IPS DF 6.9 (cell line): Measurements from ENCODE around the gene NR1D1.

Source experiments
- DNase-seq: peaks from one replicate; pipeline ENCODE4 v3.0.0-alpha.2; 2013; ENCODE audit warnings: low read depth, low spot score
- H3K27ac ChIP-seq: one replicate; pipeline ENCODE4 v1.5.1; 2013; ENCODE audit warnings: low read length, control low read depth
- H3K27me3 ChIP-seq: 2 replicates; pipeline ENCODE4 v1.6.1; 2013; ENCODE audit warnings: mild to moderate bottlenecking, low read length; ENCODE audit not compliant: control insufficient read depth, insufficient read depth
- H3K36me3 ChIP-seq: 2 replicates; pipeline ENCODE4 v1.6.1; 2013; ENCODE audit warnings: low read length; ENCODE audit not compliant: control insufficient read depth, insufficient read depth
- H3K4me1 ChIP-seq: 2 replicates; pipeline ENCODE4 v1.6.1; 2013; ENCODE audit warnings: low read length; ENCODE audit not compliant: control insufficient read depth, insufficient read depth
- H3K4me3 ChIP-seq: 2 replicates; pipeline ENCODE4 v1.5.1; 2013; ENCODE audit warnings: mild to moderate bottlenecking, low read length
- H3K9me3 ChIP-seq: 2 replicates; pipeline ENCODE4 v1.6.1; 2013; ENCODE audit warnings: low read length, inconsistent platforms; ENCODE audit not compliant: control insufficient read depth, insufficient read depth
- WGBS: extraction: QIAGEN DNeasy Blood & Tissue Kit; methylation state at CpG from one replicate; pipeline ENCODE4 v1.1.7; 2013; ENCODE audit warnings: mixed read lengths, missing lambda C conversion rate; ENCODE audit not compliant: insufficient read length, insufficient coverage; 5-methylcytosine and 5-hydroxymethylcytosine counted together

Gene NR1D1

DNA sequence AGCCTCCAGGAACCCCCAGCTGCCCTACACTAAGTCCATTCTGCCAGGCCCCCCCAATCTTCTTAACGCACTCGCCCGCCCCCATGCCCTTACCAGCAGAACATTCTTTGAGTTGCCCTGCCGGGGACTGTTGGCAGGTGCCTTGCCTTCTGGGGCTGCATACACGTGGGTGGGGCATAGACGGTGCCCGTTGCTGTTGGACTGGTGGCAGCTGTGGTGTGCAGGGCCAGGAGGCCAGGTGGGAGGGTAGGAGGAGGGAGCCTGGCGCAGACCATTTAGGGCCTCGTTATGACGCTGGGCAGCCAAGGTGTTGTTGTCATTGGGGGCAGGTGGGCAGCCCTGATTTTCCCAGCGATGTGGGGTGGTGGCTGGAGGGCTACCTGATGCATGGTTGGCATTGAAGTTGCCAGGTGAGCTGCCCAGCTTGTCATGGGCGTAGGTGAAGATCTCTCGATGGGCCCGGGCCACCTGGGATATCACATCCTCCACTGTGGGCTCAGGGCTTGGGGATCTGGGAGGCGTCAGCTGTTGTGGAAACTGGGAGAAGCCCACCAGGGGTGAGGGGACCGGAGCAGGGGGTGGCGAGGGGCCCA, 4.9 kb downstream of the NR1D1 start:
- WGBS: no CpG with 5 or more reads among the region's 17 CpGs
- DNase-seq: no peak
- Histone ChIP-seq H3K9me3 (no peaks in the 10 kb centered on the region), H3K27ac (no peak overlapping the region), H3K36me3 (peaks cover 16% of the 10 kb centered on the region), H3K4me3 (no peak overlapping the region), H3K4me1 (peaks cover 20% of the 10 kb centered on the region), H3K27me3 (peaks cover 7% of the 10 kb centered on the region; the same call in 1 of the 2 replicates)

DNA sequence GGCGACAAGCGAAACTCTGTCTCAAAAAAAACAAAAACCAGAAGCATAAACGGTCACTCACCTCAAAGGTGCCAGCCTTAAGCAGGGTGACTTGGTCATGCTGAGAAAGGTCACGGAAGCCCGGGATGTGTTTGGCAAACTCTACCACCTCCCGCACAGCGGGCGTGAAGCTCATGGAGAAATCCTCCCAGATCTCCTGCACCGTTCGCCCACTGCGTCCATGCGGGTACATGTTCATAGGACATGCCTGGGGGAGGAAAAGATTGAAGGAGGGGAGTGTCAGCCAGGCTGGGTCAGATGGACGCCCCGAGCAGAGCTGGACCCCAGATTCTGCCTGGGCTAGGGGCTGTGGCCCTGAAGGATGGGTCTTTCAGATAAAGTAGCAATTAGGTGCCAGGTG, 5.5 kb downstream of the NR1D1 start:
- WGBS: no CpG with 5 or more reads among the region's 14 CpGs

DNA sequence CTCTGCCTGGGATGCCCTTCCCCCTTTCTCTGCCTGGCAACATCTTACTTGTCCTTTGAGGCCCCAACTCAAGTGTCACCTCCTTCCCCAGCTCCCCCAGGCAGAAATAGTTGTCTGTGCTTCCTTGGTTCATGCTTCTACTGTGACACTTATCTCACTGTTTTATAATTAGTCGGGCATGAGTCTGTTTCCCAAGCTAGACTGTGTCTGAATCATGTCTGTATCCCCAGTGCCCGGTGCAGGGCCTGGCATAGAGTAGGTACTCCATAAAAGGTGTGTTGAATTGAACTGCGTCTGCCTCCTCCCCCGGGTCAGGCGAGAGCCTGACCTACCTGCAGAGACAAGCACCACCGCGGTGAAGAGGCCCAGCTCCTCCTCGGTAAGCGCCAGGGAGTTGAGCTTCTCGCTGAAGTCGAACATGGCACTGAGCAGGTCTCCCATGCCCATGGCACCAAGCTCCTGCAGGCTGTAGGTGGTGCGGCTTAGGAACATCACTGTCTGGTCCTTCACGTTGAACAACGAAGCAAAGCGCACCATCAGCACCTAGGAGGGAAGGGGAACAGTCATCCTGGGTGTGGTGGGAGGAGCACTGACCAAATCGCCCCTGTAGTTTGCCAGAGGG, 6.7 kb downstream of the NR1D1 start:
- no peak for DNase-seq
- H3K4me3 ChIP-seq: no peak overlapping the region
- H3K4me1 ChIP-seq: peaks cover 13% of the 10 kb centered on the region
- no peak overlapping the region for H3K27ac ChIP-seq
- H3K36me3 ChIP-seq: peaks cover 16% of the 10 kb centered on the region
- no CpG with 5 or more reads among the region's 16 CpGs for WGBS
- H3K27me3 ChIP-seq: no peaks in the 10 kb centered on the region
- H3K9me3 ChIP-seq: no peaks in the 10 kb centered on the region

More for the DNA sequence above, 5.5 kb downstream of the NR1D1 start:
- no peaks in the 10 kb centered on the region for H3K9me3 ChIP-seq
- no peak overlapping the region for H3K4me3 ChIP-seq
- peaks cover 15% of the 10 kb centered on the region for H3K4me1 ChIP-seq
- DNase-seq: no peak
- H3K27ac ChIP-seq: no peak overlapping the region
- peaks cover 4% of the 10 kb centered on the region; the same call in 1 of the 2 replicates for H3K27me3 ChIP-seq
- H3K36me3 ChIP-seq: peaks cover 16% of the 10 kb centered on the region

DNA sequence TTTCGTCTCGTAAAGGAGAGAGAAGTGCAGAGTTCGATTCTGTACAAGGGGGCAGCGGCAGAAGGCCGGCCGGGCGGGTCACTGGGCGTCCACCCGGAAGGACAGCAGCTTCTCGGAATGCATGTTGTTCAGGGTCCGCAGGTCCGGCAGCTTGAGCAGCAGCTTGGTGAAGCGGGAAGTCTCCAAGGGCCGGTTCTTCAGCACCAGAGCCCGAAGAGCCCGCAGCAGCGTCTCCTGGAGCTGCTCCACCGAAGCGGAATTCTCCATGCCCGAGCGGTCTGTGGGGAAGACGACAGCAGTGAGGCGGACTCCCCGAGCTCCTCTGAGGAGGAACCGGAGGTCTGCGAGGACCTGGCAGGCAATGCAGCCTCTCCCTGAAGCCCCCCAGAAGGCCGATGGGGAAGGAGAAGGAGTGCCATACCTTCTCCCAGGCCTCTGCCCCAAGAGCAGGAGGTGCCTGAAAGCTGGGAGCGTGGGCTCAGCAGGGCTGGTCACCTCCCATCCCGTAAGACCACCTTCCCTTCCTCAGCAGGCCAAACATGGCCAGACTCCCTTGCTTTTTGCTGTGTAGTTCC, 7.3 kb downstream of the NR1D1 start:
- WGBS: no CpG with 5 or more reads among the region's 29 CpGs
- DNase-seq: no peak
- H3K36me3 ChIP-seq: peaks cover 17% of the 10 kb centered on the region
- no peak overlapping the region for H3K27ac ChIP-seq
- no peak overlapping the region for H3K4me3 ChIP-seq
- H3K9me3 ChIP-seq: no peaks in the 10 kb centered on the region
- no peaks in the 10 kb centered on the region for H3K27me3 ChIP-seq
- H3K4me1 ChIP-seq: peaks cover 7% of the 10 kb centered on the region

DNA sequence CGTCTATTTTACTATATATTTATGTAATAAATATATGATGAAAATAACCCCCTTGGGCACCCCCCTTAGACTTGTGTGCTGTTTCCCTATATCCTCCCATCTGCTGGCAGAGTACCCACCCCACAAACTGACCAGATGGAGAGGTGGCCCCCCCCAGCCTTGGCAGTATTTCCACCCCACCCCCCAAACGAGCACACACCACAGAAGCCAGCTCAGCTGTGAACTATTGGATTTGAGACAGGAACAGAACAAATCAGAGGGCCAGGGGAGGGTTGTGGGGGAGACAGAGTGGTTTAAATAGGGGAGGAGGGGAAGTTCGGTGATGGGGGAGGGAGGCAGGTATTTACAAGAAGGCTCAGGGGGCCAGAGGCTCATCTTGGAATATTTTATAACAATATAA, 7.8 kb downstream of the NR1D1 start:
- Histone ChIP-seq H3K36me3 (peaks cover 18% of the 10 kb centered on the region), H3K4me3 (no peak overlapping the region), H3K27me3 (no peaks in the 10 kb centered on the region), H3K4me1 (peaks cover 6% of the 10 kb centered on the region), H3K27ac (no peak overlapping the region), H3K9me3 (no peaks in the 10 kb centered on the region)
- no peak for DNase-seq
- 100% methylated on average over 1 of the region's 3 CpGs for WGBS

DNA sequence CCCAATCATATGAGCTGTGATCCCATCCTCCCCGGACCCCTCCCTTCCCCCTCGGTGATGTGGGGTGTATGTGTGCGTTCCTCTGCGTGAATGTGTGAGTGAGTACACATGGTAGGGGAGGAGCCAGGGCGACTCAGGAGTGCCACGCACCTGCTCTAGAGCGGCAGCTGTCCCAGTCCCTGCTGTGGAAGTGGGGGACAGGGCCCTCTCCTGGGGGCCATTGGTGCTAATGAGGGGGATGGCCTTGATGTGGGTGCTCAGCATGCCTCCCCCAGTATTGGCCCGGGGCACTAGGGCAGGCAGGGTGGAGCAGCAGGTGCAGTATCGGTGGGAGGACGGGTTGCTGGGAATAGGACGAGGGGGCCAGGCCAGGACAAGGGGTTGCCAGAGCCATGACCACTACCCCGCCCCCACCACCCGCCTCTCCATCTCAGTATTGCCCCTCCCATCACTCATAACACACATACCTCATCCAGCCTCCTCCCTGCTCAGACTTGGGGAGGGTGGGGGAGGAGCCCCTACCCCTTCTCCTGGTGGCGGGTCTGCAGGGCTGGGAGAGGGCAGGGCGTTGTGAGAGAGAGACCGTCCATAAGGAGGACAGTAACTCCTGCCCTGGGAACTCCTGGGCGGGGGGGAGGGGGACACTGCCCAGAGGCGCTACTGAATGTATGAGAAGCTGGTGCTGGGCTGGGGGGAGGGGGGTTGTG, 8.5 kb downstream of the NR1D1 start:
- H3K36me3 ChIP-seq: peaks cover 24% of the 10 kb centered on the region
- no peaks in the 10 kb centered on the region for H3K9me3 ChIP-seq
- no peak overlapping the region for H3K27ac ChIP-seq
- DNase-seq: no peak
- no peak overlapping the region for H3K4me3 ChIP-seq
- WGBS: no CpG with 5 or more reads among the region's 18 CpGs
- H3K4me1 ChIP-seq: peaks cover 6% of the 10 kb centered on the region
- no peaks in the 10 kb centered on the region for H3K27me3 ChIP-seq

DNA sequence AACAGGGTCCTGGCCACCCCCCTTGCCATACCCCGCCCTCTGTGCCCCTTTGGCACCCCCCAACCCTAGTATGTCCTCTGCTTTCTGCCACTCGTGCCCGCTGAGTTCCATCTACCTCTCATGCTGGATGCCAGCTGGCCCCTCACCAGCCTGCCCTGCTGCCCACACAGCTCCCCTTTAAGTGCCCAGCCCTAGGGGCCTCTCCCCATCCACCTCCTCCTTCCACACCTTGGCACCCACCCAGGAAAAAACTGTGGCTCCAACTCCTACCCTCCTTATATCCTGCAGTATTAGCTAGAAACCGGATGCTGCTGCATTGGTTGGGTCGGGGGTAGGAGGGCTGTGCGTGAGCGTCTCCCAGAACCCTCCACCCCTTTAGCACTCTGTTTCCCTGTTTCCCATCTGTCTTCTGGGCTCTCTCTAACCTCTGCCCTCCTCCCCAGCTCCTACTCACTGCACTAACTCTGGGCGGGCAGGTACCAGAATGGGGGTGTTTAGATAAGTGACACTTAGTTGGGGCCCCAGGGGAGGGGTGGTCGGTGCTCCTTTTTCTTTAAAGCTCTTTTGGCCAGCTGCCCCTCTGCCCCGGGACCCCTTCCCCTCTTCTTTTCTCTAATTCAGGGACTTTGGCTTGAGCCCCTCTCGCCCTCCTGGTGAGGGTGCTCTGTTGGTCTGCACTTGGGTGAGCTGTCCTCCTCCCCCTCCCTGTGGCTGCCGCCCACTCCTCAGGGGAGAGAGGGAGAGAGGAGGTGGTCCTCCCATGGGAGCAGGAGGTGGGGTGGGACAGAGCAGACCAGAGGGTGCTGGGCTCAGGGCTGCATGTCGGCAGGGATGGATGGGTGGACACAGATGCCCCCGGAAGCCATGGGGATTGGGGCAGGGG, 9.9 kb downstream of the NR1D1 start:
- peaks cover 6% of the 10 kb centered on the region for H3K4me1 ChIP-seq
- H3K9me3 ChIP-seq: no peaks in the 10 kb centered on the region
- WGBS: no CpG with 5 or more reads among the region's 14 CpGs
- no peak overlapping the region for H3K4me3 ChIP-seq
- no peak overlapping the region for H3K27ac ChIP-seq
- no peaks in the 10 kb centered on the region for H3K27me3 ChIP-seq
- DNase-seq: no peak
- peaks cover 15% of the 10 kb centered on the region for H3K36me3 ChIP-seq

DNA sequence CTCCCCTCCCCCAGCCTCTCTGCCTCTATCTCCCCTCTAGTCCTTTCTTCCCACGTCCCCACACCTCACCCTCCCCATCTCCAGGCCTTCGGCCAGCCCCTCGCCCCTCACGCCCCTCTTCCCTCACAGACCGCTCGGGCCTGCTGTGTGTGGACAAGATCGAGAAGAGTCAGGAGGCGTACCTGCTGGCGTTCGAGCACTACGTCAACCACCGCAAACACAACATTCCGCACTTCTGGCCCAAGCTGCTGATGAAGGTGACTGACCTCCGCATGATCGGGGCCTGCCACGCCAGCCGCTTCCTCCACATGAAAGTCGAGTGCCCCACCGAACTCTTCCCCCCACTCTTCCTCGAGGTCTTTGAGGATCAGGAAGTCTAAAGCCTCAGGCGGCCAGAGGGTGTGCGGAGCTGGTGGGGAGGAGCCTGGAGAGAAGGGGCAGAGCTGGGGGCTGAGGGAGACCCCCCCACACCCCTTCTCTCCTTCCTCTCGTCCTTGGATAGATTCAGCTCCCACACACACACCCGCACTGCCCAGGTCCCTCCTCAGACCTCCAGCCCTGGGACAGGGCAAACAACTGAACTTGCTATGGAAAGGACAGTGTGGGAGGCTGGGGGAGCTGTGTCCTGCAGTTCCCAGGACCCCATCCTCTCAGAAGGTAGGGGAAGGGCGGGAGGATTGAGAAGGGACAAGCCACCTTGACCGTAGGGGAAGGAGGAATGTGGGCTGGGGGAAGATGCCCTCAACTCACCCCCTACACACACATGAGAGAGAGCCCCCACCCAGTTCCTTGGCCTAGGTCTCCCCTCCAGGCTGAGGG, 11.1 kb downstream of the NR1D1 start:
- no CpG with 5 or more reads among the region's 26 CpGs for WGBS
- Histone ChIP-seq H3K9me3 (no peaks in the 10 kb centered on the region), H3K4me1 (peaks cover 6% of the 10 kb centered on the region), H3K27me3 (no peaks in the 10 kb centered on the region), H3K4me3 (no peak overlapping the region), H3K27ac (no peak overlapping the region), H3K36me3 (peaks cover 15% of the 10 kb centered on the region)
- no peak for DNase-seq

DNA sequence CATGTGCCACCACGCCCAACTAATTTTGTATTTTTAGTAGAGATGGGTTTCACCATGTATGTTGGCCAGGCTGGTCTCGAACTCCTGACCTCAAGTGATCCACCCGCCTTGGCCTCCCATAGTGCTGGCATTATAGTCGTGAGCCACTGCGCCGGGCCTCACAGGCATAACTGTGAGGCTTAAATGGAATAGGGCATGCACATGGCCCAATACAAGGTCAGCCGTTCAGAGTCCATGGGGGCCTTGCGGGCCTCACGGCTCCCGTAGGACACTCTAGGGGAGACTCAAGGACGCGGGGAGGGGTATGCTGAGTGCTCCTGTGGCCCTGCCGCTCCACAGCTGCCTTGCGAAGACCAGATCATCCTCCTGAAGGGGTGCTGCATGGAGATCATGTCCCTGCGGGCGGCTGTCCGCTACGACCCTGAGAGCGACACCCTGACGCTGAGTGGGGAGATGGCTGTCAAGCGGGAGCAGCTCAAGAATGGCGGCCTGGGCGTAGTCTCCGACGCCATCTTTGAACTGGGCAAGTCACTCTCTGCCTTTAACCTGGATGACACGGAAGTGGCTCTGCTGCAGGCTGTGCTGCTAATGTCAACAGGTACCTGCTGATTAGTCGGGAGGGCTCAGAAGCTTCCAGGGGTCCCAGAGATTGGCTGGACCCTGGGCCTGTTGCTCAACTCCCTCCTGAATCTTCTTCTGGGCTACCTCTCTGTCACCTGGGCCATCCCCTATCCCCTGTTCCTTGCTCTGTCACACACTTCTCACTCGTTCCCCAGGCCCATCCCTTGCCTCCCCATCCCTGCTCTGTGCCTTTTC, 12.3 kb downstream of the NR1D1 start:
- Histone ChIP-seq H3K9me3 (no peaks in the 10 kb centered on the region), H3K27ac (no peak overlapping the region), H3K27me3 (no peaks in the 10 kb centered on the region), H3K4me3 (no peak overlapping the region; the same call in 1 of the 2 replicates), H3K4me1 (peaks cover 6% of the 10 kb centered on the region), H3K36me3 (peaks cover 9% of the 10 kb centered on the region)
- WGBS: no CpG with 5 or more reads among the region's 28 CpGs
- DNase-seq: no peak
